ENCODE data around the gene NEUROD1. TPM values are rescaled to one million over a fixed set of nuclear protein-coding genes. Genes with fewer than 3 reads are reported as not detected.

NEUROD1 gene
- total RNA-seq, 1 donor, result not detected

- Histone ChIP-seq H3K79me2 (ENCODE audit: insufficient read depth, low read length) (no peaks in the 10 kb centered on the region), H3K27me3 (ENCODE audit: insufficient read depth, low read length) (peaks cover 66% of the 10 kb centered on the region), H3K4me1 (ENCODE audit: insufficient read depth, low read length) (no peaks in the 10 kb centered on the region), H3K9me3 (ENCODE audit: low read depth, low read length) (no peaks in the 10 kb centered on the region), H4K20me1 (ENCODE audit: insufficient read depth, low read length) (no peaks in the 10 kb centered on the region), H3K4me2 (ENCODE audit: insufficient read depth, low read length) (no peak overlapping the region), H3K27ac (ENCODE audit: low read depth, low read length) (no peak overlapping the region), H2AFZ (ENCODE audit: low read length) (no peak overlapping the region), H3K4me3 (ENCODE audit: insufficient read depth, low read length) (no peak overlapping the region), H3K36me3 (ENCODE audit: insufficient read depth, low read length) (no peaks in the 10 kb centered on the region)
- TF ChIP-seq CTCF (IDR thresholded peaks at IDR 0.05; ENCODE audit: extremely low read depth, low read depth, low read length), result no peak
- DNase-seq (ENCODE audit: insufficient read length, low spot score, missing footprints), result peak; percentile 37
Measured at GRCh38 chr2:181685150-181685688, 4.9 kb upstream of the NEUROD1 start.

- H3K27me3 ChIP-seq (ENCODE audit: insufficient read depth, low read length), result peaks cover 72% of the 10 kb centered on the region
- TF ChIP-seq CTCF (IDR thresholded peaks at IDR 0.05; ENCODE audit: extremely low read depth, low read depth, low read length), result no peak
- H3K4me2 ChIP-seq (ENCODE audit: insufficient read depth, low read length), result no peak overlapping the region
- no peaks in the 10 kb centered on the region for H3K9me3 ChIP-seq (ENCODE audit: low read depth, low read length)
- no peak overlapping the region for H2AFZ ChIP-seq (ENCODE audit: low read length)
- no peaks in the 10 kb centered on the region for H4K20me1 ChIP-seq (ENCODE audit: insufficient read depth, low read length)
- no peak overlapping the region for H3K27ac ChIP-seq (ENCODE audit: low read depth, low read length)
- H3K4me1 ChIP-seq (ENCODE audit: insufficient read depth, low read length), result no peaks in the 10 kb centered on the region
- no peak overlapping the region for H3K4me3 ChIP-seq (ENCODE audit: insufficient read depth, low read length)
- DNase-seq (ENCODE audit: insufficient read length, low spot score, missing footprints), result peak; percentile 19
- H3K36me3 ChIP-seq (ENCODE audit: insufficient read depth, low read length), result no peaks in the 10 kb centered on the region
- H3K79me2 ChIP-seq (ENCODE audit: insufficient read depth, low read length), result no peaks in the 10 kb centered on the region
Measured at GRCh38 chr2:181684454-181685149, 4.3 kb upstream of the NEUROD1 start.

- H3K9me3 ChIP-seq (ENCODE audit: low read depth, low read length), result no peaks in the 10 kb centered on the region
- no peak overlapping the region for H3K4me3 ChIP-seq (ENCODE audit: insufficient read depth, low read length)
- H3K4me2 ChIP-seq (ENCODE audit: insufficient read depth, low read length), result no peak overlapping the region
Measured at GRCh38 chr2:181683518-181684453, 3.5 kb upstream of the NEUROD1 start.

More at GRCh38 chr2:181683518-181684453, 3.5 kb upstream of the NEUROD1 start:
- Histone ChIP-seq H3K27me3 (ENCODE audit: insufficient read depth, low read length) (peaks cover 81% of the 10 kb centered on the region), H3K79me2 (ENCODE audit: insufficient read depth, low read length) (no peaks in the 10 kb centered on the region), H4K20me1 (ENCODE audit: insufficient read depth, low read length) (no peaks in the 10 kb centered on the region), H3K36me3 (ENCODE audit: insufficient read depth, low read length) (no peaks in the 10 kb centered on the region), H2AFZ (ENCODE audit: low read length) (no peak overlapping the region), H3K27ac (ENCODE audit: low read depth, low read length) (no peak overlapping the region), H3K4me1 (ENCODE audit: insufficient read depth, low read length) (no peaks in the 10 kb centered on the region)
- TF ChIP-seq CTCF (IDR thresholded peaks at IDR 0.05; ENCODE audit: extremely low read depth, low read depth, low read length), result no peak
- peak; percentile 68 for DNase-seq (ENCODE audit: insufficient read length, low spot score, missing footprints)

Measured in osteoblast (primary cell).